GM19452 (cell line): ENCODE data around the gene HUNK.
"Not testable (repeated sequence)": the region's sequence is repeated elsewhere in the genome, so short reads cannot be mapped to it uniquely, and the experiment has no call there.

Source experiments
- ATAC-seq: cut with Tn5 transposase; IDR thresholded peaks from one replicate; pipeline ENCODE4 v1.9.1; 2021; ENCODE audit not compliant: unreplicated experiment

The HUNK gene

DNA sequence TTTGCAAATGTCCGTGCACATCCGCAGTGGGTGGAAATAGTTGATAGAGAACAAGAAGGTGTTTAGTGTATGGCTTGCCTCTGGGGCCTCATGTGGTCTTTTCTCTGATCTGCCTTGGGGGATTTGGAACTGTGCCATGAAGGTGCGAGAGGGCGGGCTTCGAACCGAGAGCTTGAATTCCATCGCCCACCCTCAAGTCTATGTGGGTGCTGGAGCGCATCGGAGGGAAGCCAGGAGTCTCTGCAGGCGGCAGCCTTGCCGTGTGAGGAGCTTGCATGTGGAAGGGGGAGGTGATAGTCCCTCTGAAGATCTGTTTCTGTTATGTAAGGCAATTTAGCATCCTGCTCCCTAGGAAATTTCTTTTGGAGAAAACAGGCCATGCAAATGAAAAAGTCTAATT is 119.6 kb downstream of the HUNK start:
- ATAC-seq: no peak

DNA sequence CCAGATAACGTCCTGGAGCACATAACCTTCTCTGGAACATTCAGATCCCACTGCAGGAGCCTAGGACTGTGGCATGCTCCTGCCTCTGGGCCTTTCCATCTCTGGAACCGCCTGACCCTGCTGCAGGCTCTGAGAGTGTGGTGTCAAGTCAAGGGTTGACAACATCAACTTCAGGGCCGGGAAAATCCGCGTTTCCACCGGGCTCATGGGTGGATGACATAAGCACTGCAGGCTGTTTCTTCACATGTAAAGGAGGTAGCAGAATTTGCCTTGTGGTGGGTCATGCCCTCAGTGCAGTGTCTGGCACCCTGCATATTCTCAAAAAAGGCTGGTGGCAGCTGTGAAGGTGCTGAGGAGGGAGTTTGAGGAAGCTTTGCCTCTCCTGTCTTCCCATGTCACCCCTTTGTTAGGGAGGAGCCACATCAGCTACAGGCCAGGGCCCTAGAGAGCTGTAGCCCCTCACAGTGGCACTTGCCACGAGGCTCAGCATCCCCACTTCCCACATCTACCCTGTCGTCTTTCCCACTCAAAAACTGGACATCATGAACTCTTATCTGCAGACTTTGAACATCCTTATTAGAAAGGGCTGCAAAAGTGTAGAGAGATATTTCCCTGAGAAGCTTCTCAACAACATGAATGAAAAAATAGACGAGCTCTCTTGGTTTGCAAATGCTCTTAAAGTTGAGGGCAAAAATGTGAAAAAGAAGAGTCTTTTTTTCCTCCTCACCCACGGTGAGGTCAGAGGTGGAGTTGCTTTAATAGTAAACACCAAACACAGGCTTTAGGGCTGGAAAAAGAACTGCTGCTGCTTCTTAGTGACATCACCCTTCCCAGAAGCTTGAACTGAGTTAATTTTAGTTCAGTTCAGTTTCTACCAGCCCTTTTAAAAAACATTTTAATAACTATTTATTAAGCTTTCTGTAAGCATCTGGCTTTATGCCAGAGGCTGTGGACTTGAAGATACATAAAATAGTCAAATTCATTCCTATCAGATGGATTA is 121.3 kb downstream of the HUNK start:
- no peak for ATAC-seq

DNA sequence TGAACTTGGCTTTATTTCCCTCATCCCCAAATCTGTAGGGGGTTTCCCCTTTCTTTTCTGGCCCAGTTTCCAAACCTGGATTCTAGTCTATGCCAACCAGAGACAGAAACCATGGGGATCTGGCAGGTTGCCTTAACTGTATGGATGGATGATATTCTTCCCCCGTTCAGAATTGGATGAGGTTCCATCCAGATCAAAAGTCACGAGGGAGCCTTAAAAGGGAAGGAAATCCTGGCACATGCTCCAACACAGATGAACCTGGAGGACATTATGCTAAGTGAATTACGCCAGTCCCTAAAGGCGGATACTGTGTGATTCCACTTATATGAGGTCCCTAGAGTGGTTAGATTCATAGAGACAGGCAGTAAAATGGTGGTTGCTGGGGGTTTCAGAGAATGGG is 124.4 kb downstream of the HUNK start:
- ATAC-seq: no peak

DNA sequence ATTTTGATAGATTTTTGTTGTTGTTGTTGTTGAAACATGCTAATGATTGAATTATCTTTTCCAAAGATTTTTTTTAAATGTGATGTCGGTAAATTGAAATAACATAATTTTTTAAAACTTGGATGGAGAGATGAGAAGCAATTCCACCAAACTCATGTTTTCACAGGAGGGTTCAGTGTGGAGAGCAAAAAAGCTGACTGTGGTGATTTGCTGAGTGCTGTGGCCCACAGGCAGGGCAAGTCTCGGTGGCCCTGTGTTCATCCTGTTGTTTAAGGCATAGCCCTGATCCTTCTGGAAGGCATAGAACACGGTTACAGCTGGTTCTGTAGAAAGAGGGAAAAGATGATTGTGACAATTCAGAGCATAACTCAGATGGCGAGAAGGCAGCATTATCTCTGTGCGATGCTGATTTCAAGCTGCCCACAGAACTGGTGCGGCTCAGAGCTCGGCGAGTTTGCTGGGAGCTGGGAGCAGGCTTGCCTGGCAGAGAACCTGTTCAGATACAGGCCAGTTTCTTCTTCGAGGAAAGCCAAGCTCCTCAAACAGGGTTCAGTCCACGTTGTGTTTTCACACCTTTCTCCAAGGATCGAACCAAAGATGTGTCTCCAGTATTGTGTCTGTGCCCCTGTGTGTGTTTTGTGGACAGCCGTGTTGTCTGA is 127.1 kb downstream of the HUNK start:
- no peak for ATAC-seq

DNA sequence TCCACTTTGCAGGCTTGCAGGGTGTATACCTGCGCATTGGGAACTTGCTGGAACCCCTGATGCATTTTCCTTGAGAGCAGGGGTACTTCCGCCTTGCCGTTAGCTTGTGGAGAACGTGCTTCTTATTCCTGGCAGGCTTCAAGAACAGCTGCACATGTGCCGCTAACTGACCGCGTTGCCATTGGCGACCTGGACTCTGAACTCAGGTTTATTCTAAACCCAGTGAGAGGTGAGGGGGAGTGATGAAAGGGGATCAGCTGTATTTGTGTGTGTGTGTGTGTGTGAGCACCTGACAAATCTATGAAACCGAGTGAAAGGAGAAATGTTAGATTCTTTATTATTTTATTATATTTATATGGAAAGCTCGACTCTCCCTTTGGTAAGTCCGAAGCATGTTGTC is 128.6 kb downstream of the HUNK start:
- no peak for ATAC-seq

DNA sequence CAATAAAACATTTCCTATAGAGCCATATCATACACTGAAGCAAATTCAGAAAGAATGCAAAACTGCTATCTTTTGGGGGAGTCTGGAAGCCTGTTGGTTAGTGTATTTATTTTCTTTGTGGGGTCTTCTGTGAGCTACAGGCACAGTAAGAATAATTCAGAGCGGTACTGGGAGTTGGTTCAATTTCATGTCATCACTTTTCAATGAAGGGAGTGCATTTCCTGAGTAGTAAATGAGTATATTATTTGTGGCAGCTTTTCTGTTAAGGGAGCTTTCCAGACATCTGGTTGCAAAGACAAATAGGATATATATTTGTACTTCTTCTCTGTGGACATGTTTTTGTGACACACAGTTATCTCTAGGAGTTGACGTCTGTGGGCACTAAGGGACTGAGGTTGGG is 130.6 kb downstream of the HUNK start:
- ATAC-seq: no peak

DNA sequence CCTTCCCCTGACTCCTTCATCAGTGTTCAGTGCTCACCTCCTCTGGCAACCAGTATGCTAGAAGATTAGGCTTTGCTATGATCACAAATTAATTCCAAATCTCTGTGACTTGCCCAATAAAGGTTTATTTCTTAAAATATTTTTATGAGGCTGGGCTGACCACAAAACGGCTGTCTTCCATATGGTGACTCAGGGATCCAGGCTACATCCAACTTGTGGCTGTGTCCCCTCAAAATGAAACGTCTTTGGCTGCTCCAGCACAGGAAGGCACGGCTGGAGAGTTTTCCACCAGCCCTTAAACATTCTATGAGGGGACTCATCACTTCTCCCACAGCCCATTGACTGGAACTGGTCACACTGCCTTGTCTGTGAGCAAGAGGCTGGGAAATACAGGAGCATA is 131.5 kb downstream of the HUNK start:
- no peak for ATAC-seq

DNA sequence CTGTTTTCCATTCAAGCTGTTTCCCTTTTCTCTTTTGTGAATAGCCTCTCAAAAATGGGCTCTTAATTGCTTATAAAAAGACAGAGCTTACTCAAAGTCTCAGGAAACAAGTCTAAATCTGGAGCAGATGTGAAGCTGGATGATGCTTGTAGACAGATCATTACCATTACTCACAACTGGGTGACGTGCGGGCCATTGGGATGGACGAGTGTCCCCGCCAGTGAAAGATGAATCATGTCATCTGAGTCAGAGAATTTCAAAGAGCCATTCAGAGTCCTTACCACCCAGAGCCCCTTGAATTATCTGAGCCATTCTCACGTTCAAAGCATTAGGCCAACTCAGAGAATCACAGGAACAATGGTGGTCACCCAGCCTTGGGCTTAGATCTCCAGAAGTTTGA is 134.6 kb downstream of the HUNK start:
- ATAC-seq: no peak

DNA sequence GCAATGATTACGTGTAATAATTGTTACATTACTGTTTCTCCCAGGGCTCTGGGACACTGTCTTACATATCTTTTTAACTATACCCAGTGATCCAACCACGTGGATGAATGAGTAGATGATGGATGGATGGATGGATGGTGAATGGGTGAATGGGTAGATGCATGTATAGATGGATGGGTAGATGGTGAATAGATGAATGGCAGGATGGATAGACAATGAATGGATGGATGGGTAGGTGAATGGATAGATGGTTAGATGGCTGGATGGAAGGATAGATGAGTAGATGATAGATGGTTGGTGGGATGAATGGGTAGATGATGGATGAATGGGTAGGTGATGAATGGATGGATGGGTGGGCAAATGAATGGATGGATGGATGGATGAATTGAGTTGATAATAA is 135.9 kb downstream of the HUNK start:
- ATAC-seq: no peak

DNA sequence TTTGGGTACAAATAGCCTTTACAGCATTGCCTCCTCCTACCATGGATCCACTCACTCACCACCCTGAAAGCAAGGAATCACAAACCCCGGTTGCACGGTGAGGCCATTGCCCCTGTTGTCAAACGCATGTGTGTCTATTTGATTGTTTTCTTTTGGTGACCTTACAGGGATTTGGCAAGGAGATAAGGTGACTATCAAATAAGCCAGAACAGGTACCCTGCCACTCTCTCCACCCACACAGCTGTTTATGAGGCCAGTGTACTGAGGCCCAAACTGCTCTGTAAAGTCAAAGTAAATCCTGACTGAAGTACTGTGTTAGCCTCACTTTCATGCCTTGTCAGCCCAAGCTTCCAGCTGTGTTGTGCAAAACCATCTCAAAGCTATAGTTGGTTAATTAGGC is 136.4 kb downstream of the HUNK start:
- no peak for ATAC-seq

DNA sequence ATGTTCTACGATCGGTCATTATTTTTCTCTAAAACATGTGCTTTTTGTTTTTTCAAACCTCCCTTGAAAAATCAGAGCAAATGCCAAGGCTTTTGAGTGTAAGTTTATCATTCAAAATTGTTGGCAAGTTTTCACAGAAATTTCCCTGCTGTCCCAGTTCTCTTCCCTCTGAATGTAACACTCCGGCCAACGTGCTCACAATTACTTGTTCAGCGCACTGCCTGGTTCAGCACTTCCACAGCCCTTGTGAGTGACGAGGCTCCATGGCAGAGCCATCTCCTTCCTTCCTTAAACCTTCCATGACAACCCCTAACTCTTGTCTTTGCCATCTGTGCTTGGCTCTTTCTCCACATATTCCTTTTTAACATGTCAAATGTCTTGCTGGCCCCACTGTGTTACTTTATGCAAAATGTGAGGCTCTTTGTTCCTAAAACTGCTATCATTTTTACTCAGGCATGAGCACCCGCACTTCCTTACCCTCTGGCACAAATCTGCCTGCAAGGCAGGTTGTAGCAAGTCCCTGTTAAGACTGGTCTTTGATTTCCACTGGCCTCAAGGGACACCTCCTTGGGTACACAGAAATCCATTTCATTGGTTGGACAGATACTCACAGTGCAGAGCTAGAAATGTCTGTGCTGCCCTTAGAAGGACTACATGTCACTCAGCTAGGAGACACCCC is 142.8 kb downstream of the HUNK start:
- no peak for ATAC-seq

DNA sequence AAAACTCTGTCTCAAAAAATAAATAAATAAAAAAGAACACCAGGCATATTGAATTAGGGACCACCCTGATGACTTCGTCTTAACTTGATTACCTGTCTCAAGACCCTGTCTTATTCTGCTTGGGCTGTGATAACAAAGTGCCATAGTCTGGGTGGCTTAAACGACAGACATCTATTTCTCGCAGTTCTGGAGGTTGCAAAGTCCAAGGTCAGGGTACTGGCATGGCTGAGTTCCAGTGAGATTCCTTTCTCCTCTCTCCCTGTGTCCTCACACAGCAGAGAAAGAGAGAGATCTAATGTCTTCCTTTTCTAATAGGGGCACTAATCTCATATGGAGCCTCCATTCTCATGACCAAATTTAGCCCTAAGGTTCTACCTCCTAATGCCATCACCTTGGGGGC is 145.6 kb downstream of the HUNK start:
- no peak for ATAC-seq

DNA sequence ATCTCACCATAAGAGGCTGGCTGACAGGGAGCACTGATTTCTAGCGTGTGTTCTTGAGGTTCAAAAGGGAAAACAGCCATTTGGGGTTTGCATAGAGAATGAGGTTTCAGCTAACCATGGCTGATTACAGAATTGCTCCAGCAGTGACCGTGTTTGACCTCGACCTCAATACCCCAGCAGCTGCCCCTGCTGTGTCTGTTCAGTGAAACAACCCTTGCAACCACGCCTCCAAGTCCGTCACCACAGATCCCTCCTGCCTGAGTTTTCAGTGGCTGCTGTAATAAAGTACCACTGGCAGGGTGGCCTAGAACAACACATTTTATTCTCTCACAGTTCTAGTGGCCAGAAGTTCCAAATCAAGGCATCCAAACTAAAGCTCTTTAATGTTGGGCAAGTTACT is 147.7 kb downstream of the HUNK start:
- ATAC-seq: no peak

DNA sequence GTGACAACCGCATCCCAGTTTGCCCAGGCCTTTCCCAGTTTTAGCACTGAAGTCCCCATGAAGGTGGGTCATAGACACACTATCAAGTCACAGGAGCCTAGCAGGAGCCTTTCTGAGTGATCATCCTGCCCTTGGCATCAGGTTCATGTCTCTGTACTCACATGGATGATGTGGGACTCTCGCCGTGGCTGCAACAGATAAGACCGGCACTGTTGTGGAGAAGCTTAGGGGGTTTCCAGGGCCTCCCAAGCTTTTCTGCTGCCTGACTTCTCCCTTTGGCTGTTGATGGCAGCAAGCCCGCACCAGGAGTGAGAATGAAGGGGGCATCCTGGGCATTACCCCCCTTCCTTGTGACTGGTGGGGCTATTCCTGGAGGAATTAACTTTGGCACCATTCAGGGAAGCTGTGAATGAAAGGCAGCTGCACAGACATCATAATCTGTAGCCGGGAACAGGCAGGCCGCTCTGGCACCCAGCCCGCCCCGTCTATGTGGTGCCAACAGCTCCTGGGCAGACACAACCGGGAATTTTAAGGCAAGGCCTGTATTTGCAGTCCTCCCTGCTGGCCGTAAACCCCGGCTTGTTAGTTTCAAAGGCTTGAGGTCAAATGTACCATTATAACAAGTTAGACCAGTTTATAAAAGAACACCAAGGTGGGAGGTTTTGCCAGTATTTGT is 148.6 kb downstream of the HUNK start:
- no peak for ATAC-seq

DNA sequence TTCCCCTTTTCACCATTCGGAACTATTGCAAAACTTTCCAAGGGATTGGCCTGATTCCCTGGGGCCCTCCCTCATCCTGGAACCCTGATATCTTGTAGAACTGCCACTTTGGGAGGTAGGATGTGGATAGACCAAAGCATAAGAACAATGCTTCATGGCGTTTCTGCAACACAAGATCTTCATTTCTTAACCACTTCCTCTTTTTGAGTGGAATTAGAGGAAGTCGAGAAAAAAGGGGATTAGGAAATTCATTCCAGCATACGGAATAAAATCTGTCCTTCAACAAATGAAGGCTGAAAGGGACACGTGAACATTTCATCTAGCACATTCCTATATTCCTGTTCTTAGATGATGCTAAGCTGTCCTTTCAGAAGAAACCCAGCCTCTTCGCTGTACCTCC is 149.3 kb downstream of the HUNK start:
- ATAC-seq: no peak

DNA sequence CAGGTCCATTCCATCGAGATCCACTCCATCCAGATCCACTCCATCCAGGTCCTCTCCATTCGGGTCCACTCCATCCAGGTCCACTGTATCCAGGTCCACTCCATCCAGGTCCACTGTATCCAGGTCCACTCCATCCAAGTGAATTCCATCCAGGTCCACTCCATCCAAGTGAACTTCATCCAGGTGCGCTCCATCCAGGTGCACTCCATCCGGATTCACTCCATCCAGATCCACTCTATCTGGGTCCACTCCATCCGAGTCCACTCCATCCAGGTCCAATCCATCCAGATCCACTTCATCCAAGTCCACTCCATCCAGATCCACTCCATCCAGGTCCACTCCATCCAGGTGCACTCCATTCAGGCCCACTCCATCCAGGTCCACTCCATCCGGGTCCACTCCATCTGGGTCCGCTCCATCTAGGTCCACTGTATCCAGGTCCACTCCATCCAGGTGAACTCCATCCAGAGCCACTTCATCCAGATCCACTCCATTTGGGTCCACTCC is 157.4 kb downstream of the HUNK start:
- ATAC-seq: no peak

DNA sequence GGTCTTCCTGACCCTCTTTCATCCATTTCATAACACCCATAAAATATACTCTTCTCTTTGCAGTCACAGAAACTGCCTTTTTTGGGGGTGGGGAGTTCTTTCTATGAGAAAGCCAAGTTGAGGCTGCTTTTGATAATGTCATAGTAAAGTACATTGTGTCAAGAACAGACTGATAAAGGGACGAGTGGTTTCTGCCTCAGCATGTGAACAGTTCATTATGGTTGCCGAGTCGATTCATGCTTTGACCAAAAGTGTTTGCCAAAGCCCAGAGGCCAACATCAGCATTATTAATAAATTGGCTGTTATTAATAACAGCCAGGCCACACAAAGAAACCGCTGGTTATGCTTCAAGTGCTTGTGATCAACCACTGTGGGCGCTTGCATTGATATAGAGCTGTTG is 162.0 kb downstream of the HUNK start:
- no peak for ATAC-seq

DNA sequence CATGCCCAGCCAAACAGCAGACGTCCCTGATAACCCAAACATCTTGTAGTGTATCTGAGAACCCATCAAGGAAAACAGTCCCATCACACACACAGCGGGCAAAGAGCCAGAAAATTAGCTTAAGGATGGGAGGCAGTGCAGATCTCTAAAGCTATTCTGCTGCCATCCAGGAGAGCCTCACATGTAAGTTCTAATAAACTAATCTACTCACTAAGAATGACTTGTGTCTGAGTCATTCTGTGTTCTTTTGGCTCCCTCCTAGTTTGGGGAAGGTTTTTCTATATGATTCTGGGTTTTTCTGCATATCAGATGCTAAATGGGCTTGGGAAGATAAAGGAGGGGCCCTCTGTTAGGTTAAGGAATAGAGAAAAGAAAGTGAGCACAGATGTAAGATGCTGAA is 162.8 kb downstream of the HUNK start:
- no peak for ATAC-seq

DNA sequence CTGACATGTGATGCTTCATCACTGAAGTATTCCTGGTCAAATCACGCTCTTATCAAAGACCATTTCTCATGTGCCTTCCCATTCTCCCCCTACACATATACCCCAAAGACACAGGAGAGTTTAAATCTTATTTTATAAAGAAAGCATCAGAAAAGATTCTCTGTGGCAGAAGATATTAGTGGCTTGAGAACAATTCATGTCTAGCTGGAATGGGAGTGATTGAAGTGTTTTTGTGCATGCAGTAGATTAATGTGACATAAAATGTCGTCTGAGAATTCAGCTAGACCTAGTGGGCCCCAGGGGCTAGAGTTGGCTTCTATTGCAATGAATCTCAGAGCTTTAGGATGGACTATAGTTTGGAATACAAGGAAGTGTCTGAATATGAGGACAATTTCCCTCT is 163.9 kb downstream of the HUNK start:
- ATAC-seq: no peak

DNA sequence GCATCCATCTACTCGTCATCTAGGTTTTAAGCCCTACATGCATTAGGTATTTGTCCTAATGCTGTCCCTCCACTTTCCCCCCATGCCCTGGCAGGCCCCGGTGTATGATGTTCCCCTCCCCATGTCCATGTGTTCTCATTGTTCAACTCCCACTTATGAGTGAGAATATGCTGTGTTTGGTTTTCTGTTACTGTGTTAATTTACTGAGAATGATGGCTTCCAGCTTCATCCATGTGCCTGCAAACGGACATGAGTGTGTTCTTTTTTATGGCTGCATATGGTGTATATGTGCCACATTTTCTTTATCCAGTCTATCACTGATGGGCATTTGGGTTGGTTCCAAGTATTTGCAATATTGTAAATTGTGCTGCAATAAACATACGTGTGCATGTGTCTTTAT is 165.9 kb downstream of the HUNK start:
- not testable (repeated sequence) for ATAC-seq

DNA sequence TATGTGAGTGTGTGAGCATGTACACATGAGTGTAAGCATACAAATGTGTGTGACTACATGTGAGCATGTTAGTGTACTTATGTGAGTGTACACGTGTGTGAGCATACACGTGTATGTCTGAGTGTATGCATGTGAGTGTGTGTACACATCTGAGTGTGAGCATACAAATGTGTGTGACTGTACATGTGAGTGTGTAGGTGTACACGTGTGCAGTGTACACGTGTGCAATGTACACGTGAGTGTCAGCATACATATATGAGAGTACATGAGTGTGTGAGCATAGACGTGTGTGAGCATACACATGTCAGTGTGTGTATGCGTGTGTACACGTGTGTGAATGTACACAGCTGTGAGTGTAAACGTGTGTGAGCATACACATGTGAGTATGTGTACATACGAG is 170.6 kb downstream of the HUNK start:
- ATAC-seq: no peak
